GM12878 (cell line): ENCODE data around the gene SAMD3. TPM values are rescaled to one million over a fixed set of nuclear protein-coding genes. Genes with fewer than 3 reads are reported as not detected.

Experiments
- ATAC-seq: fragments of 200-7000 bp; cut with Tn5 transposase; 3 replicates; pipeline ENCODE4 v1.9.1; 2020; ENCODE audit warnings: mild to moderate bottlenecking, moderate library complexity
- BruUV-seq: library from RNA; stranded (reverse); fragments of 400-500 nt; replicated peaks from 2 replicates; lab custom pipeline; 2021; lab: Mats Ljungman, UMichigan
- CTCF ChIA-PET: fragments of 300-600 bp; sonication (Branson Sonifier 250); formaldehyde crosslinking; extraction: SDS; loops from one replicate; lab custom pipeline; 2021; ENCODE audit warnings: inconsistent platforms; lab: Yijun Ruan, JAX
- POLR2A ChIA-PET: fragments of 350-600 bp; formaldehyde crosslinking; extraction: SDS; loops from one replicate; lab custom pipeline; 2021; ENCODE audit warnings: inconsistent platforms; lab: Charles Lee
- RAD21 ChIA-PET: fragments of 300-600 bp; sonication (Branson Sonifier 250); formaldehyde crosslinking; loops from one replicate; lab custom pipeline; 2023; ENCODE audit warnings: antibody characterized with exemption; ENCODE audit not compliant: unreplicated experiment; lab: Charles Lee
- SMC1A ChIA-PET: fragments of 300-600 bp; sonication (Branson Sonifier 250); formaldehyde crosslinking; loops from one replicate; lab custom pipeline; 2023; ENCODE audit not compliant: unreplicated experiment, uncharacterized antibody; lab: Charles Lee
- DNase-seq: peaks from one replicate; pipeline ENCODE4 v3.0.0-alpha.2; 2011; ENCODE audit warnings: low read depth, low spot score
- FAIRE-seq: peaks from 3 replicates; lab custom pipeline; 2011; peaks lifted over from hg19 to GRCh38; lab: Jason Lieb, UNC
- H2AFZ ChIP-seq: 2 replicates; pipeline ENCODE4 v1.6.0; 2011; ENCODE audit warnings: low read depth, low read length, control low read depth; ENCODE audit not compliant: control insufficient read depth
- H3K27ac ChIP-seq: 2 replicates; pipeline ENCODE4 v1.5.1; 2011; ENCODE audit warnings: control low read depth; ENCODE audit not compliant: control insufficient read depth, insufficient read depth
- H3K27me3 ChIP-seq, 2 experiments: replicated peaks in 1 of 2; 2 replicates each; pipeline versions ENCODE4 v1.6.0 to v1.6.1; 2011; ENCODE audit warnings: low read length in 1 of 2; ENCODE audit not compliant: control insufficient read depth in 2 of 2, insufficient read depth in 2 of 2
- H3K36me3 ChIP-seq, 2 experiments: 2 replicates each; pipeline ENCODE4 v1.5.1; 2011; ENCODE audit warnings: low read length in 1 of 2; ENCODE audit not compliant: control insufficient read depth in 2 of 2, insufficient read depth in 2 of 2
- H3K4me1 ChIP-seq: 2 replicates; pipeline ENCODE4 v1.6.1; 2011; ENCODE audit warnings: mild to moderate bottlenecking, low read length, moderate library complexity, mixed read lengths; ENCODE audit not compliant: control insufficient read depth, insufficient read depth
- H3K4me2 ChIP-seq: 2 replicates; pipeline ENCODE4 v1.6.0; 2011; ENCODE audit warnings: control low read depth; ENCODE audit not compliant: control insufficient read depth, insufficient read depth
- H3K4me3 ChIP-seq: fragments of 200-600 bp; sonication (generic); 2 replicates; pipeline ENCODE4 v1.5.1; 2016
- H3K79me2 ChIP-seq: 2 replicates; pipeline ENCODE4 v1.6.0; 2011; ENCODE audit warnings: low read length; ENCODE audit not compliant: control insufficient read depth, insufficient read depth
- H3K9ac ChIP-seq: 2 replicates; pipeline ENCODE4 v1.8.0; 2011; ENCODE audit warnings: low read length, control low read depth, mixed read lengths; ENCODE audit not compliant: control insufficient read depth, insufficient read depth
- H3K9me3 ChIP-seq: replicated peaks from 3 replicates; pipeline ENCODE4 v1.5.1; 2011; ENCODE audit warnings: mild to moderate bottlenecking, low read length; ENCODE audit not compliant: control insufficient read depth, insufficient read depth
- H4K20me1 ChIP-seq: 2 replicates; pipeline ENCODE4 v1.6.0; 2011; ENCODE audit not compliant: control insufficient read depth, insufficient read depth
- HCFC1 ChIP-seq: fragments of 150-350 bp; IDR thresholded peaks from 2 replicates; pipeline ENCODE4 v1.6.1; 2014; ENCODE audit warnings: low read length
- HDAC6 ChIP-seq: fragments of 200-600 bp; sonication (generic); IDR thresholded peaks from one replicate; pipeline ENCODE4 v1.8.0; 2017; ENCODE audit warnings: antibody characterized with exemption; ENCODE audit not compliant: unreplicated experiment
- IRF3 ChIP-seq: fragments of 450-650 bp; IDR thresholded peaks from 2 replicates; pipeline ENCODE4 v1.6.1; 2014; ENCODE audit warnings: mild to moderate bottlenecking
- KAT2A ChIP-seq: conservative IDR thresholded peaks from 2 replicates; pipeline ENCODE4 v1.6.1; 2011; ENCODE audit warnings: low read depth, low read length; ENCODE audit not compliant: control insufficient read depth
- PRDM15 ChIP-seq: fragments of 450-650 bp; formaldehyde crosslinking; IDR thresholded peaks from 2 replicates; pipeline ENCODE4 v1.4.0; 2020; ENCODE audit warnings: mild to moderate bottlenecking, moderate library complexity
- SP1 ChIP-seq: IDR thresholded peaks from one replicate; pipeline ENCODE4 v1.6.1; 2011; ENCODE audit warnings: low read depth, low read length
- ZBTB33 ChIP-seq: fragments of 450-650 bp; IDR thresholded peaks from 2 replicates; pipeline ENCODE4 v1.6.1; 2017; ENCODE audit warnings: mild to moderate bottlenecking
- ZNF24 ChIP-seq: fragments of 450-650 bp; IDR thresholded peaks from 2 replicates; pipeline ENCODE4 v1.6.1; 2017; ENCODE audit warnings: antibody characterized with exemption, mild to moderate bottlenecking
- WGBS: methylation state at CpG from one replicate; pipeline ENCODE4 v1.1.6; 2016; ENCODE audit warnings: low lambda C conversion rate; ENCODE audit not compliant: insufficient replicate concordance, insufficient coverage; ENCODE audit errors: missing lambda C conversion rate; 5-methylcytosine and 5-hydroxymethylcytosine counted together
- in situ Hi-C: fragments of 300-500 bp; cut with MboI; formaldehyde crosslinking; loops from 9 replicates; pipeline ENCODE4 v1.14.3; 2018; ENCODE audit warnings: mixed read lengths
- intact Hi-C: fragments of 100-400 bp; cut with micrococcal nuclease; formaldehyde crosslinking; loops from one replicate; pipeline ENCODE4 v1.14.2; 2022; ENCODE audit not compliant: unreplicated experiment
- polyA plus RNA-seq, 11 experiments: library from polyadenylated mRNA; depleted of rRNA in 4 of 11; unstranded in 6 of 11; stranded (reverse) in 5 of 11; fragments of >200 nt; fragmentation: Nextera tagmentation in 4 of 11; fragmentation: Illumina TruSeq in 1 of 11; extraction: Ambion mirVana in 4 of 11; extraction: Trizol in 1 of 11; gene quantifications; 1 replicate in 1 of 11; 2 replicates in 10 of 11; pipeline versions ENCODE4 v1.2.1 to v1.2.3, GENCODE V29; 2011 to 2016; ENCODE audit warnings: inconsistent platforms in 2 of 11, missing spikeins in 2 of 11, low read depth in 1 of 11
- total RNA-seq, 4 experiments: library from RNA; depleted of rRNA in 3 of 4; stranded (reverse); fragments of >200 nt in 3 of 4; fragmentation: Illumina TruSeq in 1 of 4; extraction: Trizol in 1 of 4; gene quantifications; 2 replicates each; pipeline versions ENCODE4 v1.2.1 to v1.2.3, GENCODE V29; 2013 to 2021

SAMD3 gene
- total and polyA plus RNA-seq, 10 of the 15 experiments (the other 5 are each of a cell fraction or from before 2014, with no cell fraction given) = 0.04 to 2.3 (median 0.39) TPM; not detected in 2

- in situ Hi-C loops (no loop called here), intact Hi-C loops (no loop called here)
- H3K4me3 ChIP-seq = no peak overlapping the region
- H4K20me1 ChIP-seq = no peaks in the 10 kb centered on the region
- H2AFZ ChIP-seq = no peak overlapping the region
- no peak overlapping the region for H3K4me2 ChIP-seq
- no peaks in the 10 kb centered on the region for H3K9me3 ChIP-seq
- SMC1A ChIA-PET = interaction anchor here (1.1 kb wide), 1 partner anchor 10 kb away, joined by 4 read pairs; no protein-coding TSS in a partner anchor
- peaks cover 6% of the 10 kb centered on the region; the same call in 1 of the 2 replicates for H3K4me1 ChIP-seq
- no peak overlapping the region for H3K27ac ChIP-seq
- DNase-seq = no peak
- 75% methylated on average over 5 of the region's 5 CpGs for WGBS
- no peak for FAIRE-seq
- no peak for TF ChIP-seq ZNF24
- ATAC-seq = no peak
- CTCF ChIA-PET = interaction anchor here (0.6 to 1.2 kb wide), 2 partner anchors 92 to 1797 kb away, joined by 3 to 4 read pairs; no protein-coding TSS in a partner anchor
- no peaks in the 10 kb centered on the region for H3K79me2 ChIP-seq
- H3K36me3 ChIP-seq = no peaks in the 10 kb centered on the region
- RAD21 ChIA-PET = no interaction called here
- BruUV-seq = no TSS peak
- H3K27me3 ChIP-seq = no peaks in the 10 kb centered on the region
- H3K9ac ChIP-seq = no peak overlapping the region
- POLR2A ChIA-PET = no interaction called here
These were observed 94.4 kb downstream of the SAMD3 start for GRCh38 chr6:130128326-130128725.

- H3K27me3 ChIP-seq = no peaks in the 10 kb centered on the region
- DNase-seq = no peak
- no peaks in the 10 kb centered on the region for H3K36me3 ChIP-seq
- BruUV-seq = no TSS peak
- no peaks in the 10 kb centered on the region for H4K20me1 ChIP-seq
- no peak overlapping the region for H2AFZ ChIP-seq
- H3K79me2 ChIP-seq = no peaks in the 10 kb centered on the region
- H3K9ac ChIP-seq = no peak overlapping the region
- ChIA-PET POLR2A (interaction anchor here (0.8 kb wide), 1 partner anchor 11 kb away, joined by 3 read pairs; no protein-coding TSS in a partner anchor), RAD21 (no interaction called here), CTCF (no interaction called here), SMC1A (interaction anchor here (0.7 kb wide), 1 partner anchor 25 kb away, joined by 3 read pairs; no protein-coding TSS in a partner anchor)
- 39% methylated on average over 2 of the region's 2 CpGs for WGBS
- no peak for FAIRE-seq
- H3K27ac ChIP-seq = no peak overlapping the region
- H3K4me1 ChIP-seq = peaks cover 5% of the 10 kb centered on the region; the same call in 1 of the 2 replicates
- intact Hi-C loops = no loop called here
- ATAC-seq = no peak
- in situ Hi-C loops = no loop called here
- H3K9me3 ChIP-seq = no peaks in the 10 kb centered on the region
- no peak overlapping the region for H3K4me2 ChIP-seq
- H3K4me3 ChIP-seq = no peak overlapping the region
- no peak for TF ChIP-seq KAT2A
- TF ChIP-seq SP1 = no peak
- no peak for TF ChIP-seq PRDM15
- no peak for TF ChIP-seq ZBTB33
- TF ChIP-seq IRF3 = no peak
- no peak for TF ChIP-seq HDAC6
- no peak for TF ChIP-seq HCFC1
These were observed 95.6 kb downstream of the SAMD3 start for GRCh38 chr6:130127195-130127594.
